Mesothelial cell of epicardium (in vitro differentiated cells): ENCODE data around the gene METTL27. TPM values are rescaled to one million over a fixed set of nuclear protein-coding genes. Genes with fewer than 3 reads are reported as not detected.

ENCODE experiments used
- DNase-seq, 2 experiments: peaks; one replicate each; pipeline ENCODE4 v3.0.0; 2021; ENCODE audit warnings: low spot score in 2 of 2; ENCODE audit not compliant: unreplicated experiment in 2 of 2
- H3K27ac Mint-ChIP-seq: 2 replicates; pipeline ENCODE4 v1.8.0; 2021; ENCODE audit warnings: mixed read lengths
- H3K27me3 Mint-ChIP-seq: 2 replicates; pipeline ENCODE4 v1.8.0; 2021; ENCODE audit warnings: low read depth, mixed read lengths
- H3K36me3 Mint-ChIP-seq: 2 replicates; pipeline ENCODE4 v1.8.0; 2021; ENCODE audit warnings: mixed read lengths
- H3K4me1 Mint-ChIP-seq: 2 replicates; pipeline ENCODE4 v1.8.0; 2021; ENCODE audit warnings: mixed read lengths
- H3K4me3 Mint-ChIP-seq: 2 replicates; pipeline ENCODE4 v1.8.0; 2021; ENCODE audit warnings: mild to moderate bottlenecking, moderate library complexity, mixed read lengths
- H3K9me3 Mint-ChIP-seq: 2 replicates; pipeline ENCODE4 v1.8.0; 2021; ENCODE audit warnings: mixed read lengths
- total RNA-seq: library from RNA; stranded (reverse); gene quantifications from 3 replicates; pipeline ENCODE4 v1.2.1, GENCODE V29; 2021
- TF ChIP-seq, protein P1 (sequence below): fragments of 200-600 bp; sonication (generic); IDR thresholded peaks from one replicate; pipeline ENCODE4 v1.5.0; 2021; ENCODE audit warnings: antibody characterized with exemption; ENCODE audit not compliant: unreplicated experiment

The METTL27 gene
- total RNA-seq, 1 donor from 2014 or later = 11.4 TPM

GRCh38 chr7:73872056-73872908 lies 30.0 kb upstream of the METTL27 start:
- TF ChIP-seq, protein P1, sequence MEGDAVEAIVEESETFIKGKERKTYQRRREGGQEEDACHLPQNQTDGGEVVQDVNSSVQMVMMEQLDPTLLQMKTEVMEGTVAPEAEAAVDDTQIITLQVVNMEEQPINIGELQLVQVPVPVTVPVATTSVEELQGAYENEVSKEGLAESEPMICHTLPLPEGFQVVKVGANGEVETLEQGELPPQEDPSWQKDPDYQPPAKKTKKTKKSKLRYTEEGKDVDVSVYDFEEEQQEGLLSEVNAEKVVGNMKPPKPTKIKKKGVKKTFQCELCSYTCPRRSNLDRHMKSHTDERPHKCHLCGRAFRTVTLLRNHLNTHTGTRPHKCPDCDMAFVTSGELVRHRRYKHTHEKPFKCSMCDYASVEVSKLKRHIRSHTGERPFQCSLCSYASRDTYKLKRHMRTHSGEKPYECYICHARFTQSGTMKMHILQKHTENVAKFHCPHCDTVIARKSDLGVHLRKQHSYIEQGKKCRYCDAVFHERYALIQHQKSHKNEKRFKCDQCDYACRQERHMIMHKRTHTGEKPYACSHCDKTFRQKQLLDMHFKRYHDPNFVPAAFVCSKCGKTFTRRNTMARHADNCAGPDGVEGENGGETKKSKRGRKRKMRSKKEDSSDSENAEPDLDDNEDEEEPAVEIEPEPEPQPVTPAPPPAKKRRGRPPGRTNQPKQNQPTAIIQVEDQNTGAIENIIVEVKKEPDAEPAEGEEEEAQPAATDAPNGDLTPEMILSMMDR = no peak
- Mint-ChIP-seq H3K4me1 (peaks cover 12% of the 10 kb centered on the region), H3K27ac (no peak overlapping the region)

GRCh38 chr7:73871163-73872011 lies 29.1 kb upstream of the METTL27 start:
- TF ChIP-seq, protein P1 = no peak
- peaks cover 12% of the 10 kb centered on the region for H3K4me1 Mint-ChIP-seq

More at GRCh38 chr7:73872056-73872908, 30.0 kb upstream of the METTL27 start:
- Mint-ChIP-seq H3K4me3 (no peak overlapping the region), H3K36me3 (no peaks in the 10 kb centered on the region), H3K27me3 (no peaks in the 10 kb centered on the region), H3K9me3 (no peaks in the 10 kb centered on the region)
- no peak for DNase-seq

GRCh38 chr7:73870041-73870492 lies 27.8 kb upstream of the METTL27 start:
- Mint-ChIP-seq H3K4me1 (peaks cover 12% of the 10 kb centered on the region), H3K9me3 (no peaks in the 10 kb centered on the region), H3K36me3 (no peaks in the 10 kb centered on the region), H3K4me3 (no peak overlapping the region), H3K27me3 (no peaks in the 10 kb centered on the region), H3K27ac (peak overlapping the region; percentile 64)
- TF ChIP-seq, protein P1 = no peak
- DNase-seq = no peak

More at GRCh38 chr7:73871163-73872011, 29.1 kb upstream of the METTL27 start:
- Mint-ChIP-seq H3K9me3 (no peaks in the 10 kb centered on the region), H3K36me3 (no peaks in the 10 kb centered on the region), H3K27ac (no peak overlapping the region), H3K27me3 (no peaks in the 10 kb centered on the region), H3K4me3 (no peak overlapping the region)
- DNase-seq = no peak

DNA sequence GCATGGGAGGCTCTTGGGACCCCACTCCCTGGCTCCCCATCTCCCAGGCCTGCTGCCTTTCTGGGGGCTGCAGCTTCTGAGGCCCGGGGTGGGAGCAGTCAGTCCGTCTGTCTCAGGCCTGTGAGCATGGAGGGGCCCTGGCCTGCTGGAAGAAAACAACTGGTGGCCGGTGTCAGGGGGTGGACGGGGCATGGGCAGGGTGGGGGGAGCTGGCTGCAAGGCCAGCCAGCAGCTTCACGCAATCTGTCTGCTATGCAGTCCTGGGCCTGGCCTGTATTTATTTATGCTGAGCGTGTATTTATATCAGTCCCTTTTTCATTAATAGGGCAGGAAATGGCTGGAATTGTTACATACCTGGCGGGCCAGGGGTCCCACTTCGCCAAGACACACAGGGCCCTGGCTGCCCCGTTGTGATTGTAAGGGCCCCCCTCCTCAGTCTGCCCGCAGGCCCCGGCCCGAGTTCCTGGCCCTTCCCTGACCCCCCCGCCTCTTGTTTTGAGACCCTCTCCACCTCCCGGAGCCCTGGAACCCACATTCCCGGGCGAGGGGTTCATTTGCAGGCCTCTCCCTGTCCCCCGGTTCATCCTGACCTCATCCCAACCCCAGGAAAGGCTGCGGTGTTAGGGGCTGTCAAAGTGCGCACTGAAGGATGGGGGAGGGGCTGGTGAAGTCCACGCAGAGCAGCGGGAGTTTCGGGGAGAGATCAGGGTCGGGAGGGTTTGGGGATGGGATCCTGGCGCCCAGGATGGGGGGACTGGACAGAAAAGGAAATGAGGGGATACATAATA lies 26.9 kb upstream of the METTL27 start:
- DNase-seq = no peak
- no peak overlapping the region for H3K27ac Mint-ChIP-seq

GRCh38 chr7:73866446-73866767 lies 24.1 kb upstream of the METTL27 start:
- H3K36me3 Mint-ChIP-seq = no peaks in the 10 kb centered on the region
- DNase-seq = no peak
- TF ChIP-seq, protein P1 = no peak
- peaks cover 11% of the 10 kb centered on the region for H3K4me1 Mint-ChIP-seq
- no peaks in the 10 kb centered on the region for H3K9me3 Mint-ChIP-seq
- H3K27me3 Mint-ChIP-seq = no peaks in the 10 kb centered on the region
- H3K4me3 Mint-ChIP-seq = no peak overlapping the region
- H3K27ac Mint-ChIP-seq = no peak overlapping the region

More for the DNA sequence above, 26.9 kb upstream of the METTL27 start:
- Mint-ChIP-seq H3K4me1 (peaks cover 12% of the 10 kb centered on the region), H3K27me3 (no peaks in the 10 kb centered on the region), H3K9me3 (no peaks in the 10 kb centered on the region), H3K4me3 (no peak overlapping the region), H3K36me3 (no peaks in the 10 kb centered on the region)
- TF ChIP-seq, protein P1 = no peak
